HEK293 (cell line): ENCODE measurements around the gene PSD2.

Source experiments
- CTCF ChIA-PET: fragments of 350-600 bp; formaldehyde crosslinking; extraction: SDS; loops from one replicate; lab custom pipeline; 2021; ENCODE audit warnings: antibody characterized with exemption; lab: Yijun Ruan, JAX
- POLR2A ChIA-PET: fragments of 300-600 bp; formaldehyde crosslinking; extraction: SDS; loops from one replicate; lab custom pipeline; 2020; ENCODE audit warnings: antibody characterized with exemption, inconsistent platforms; lab: Yijun Ruan, JAX
- H3K27ac ChIP-seq: fragments of 200-500 bp; sonication (Bioruptor generic); 2 replicates; pipeline ENCODE4 v1.5.1; 2014; ENCODE audit warnings: low read depth, low read length, control low read depth, inconsistent platforms; ENCODE audit errors: extremely low read depth
- H3K36me3 ChIP-seq, 2 experiments: fragments of 200-500 bp in 1 of 2; sonication (Bioruptor generic) in 1 of 2; 1 replicate in 1 of 2; 2 replicates in 1 of 2; pipeline ENCODE4 v1.5.1; 2014 to 2017; ENCODE audit warnings: inconsistent platforms in 2 of 2, low read length in 2 of 2; ENCODE audit not compliant: control insufficient read depth in 2 of 2, insufficient read depth in 1 of 2
- H3K4me1 ChIP-seq: fragments of 200-500 bp; sonication (Bioruptor generic); 2 replicates; pipeline ENCODE4 v1.5.1; 2014; ENCODE audit warnings: mild to moderate bottlenecking, low read length, inconsistent platforms; ENCODE audit not compliant: control insufficient read depth, insufficient read depth
- H3K4me3 ChIP-seq: 2 replicates; pipeline ENCODE4 v1.5.1; 2011; ENCODE audit warnings: low read depth, mild to moderate bottlenecking, control low read depth, low read length, moderate library complexity
- H3K9me3 ChIP-seq: fragments of 200-500 bp; sonication (Bioruptor generic); 2 replicates; pipeline ENCODE4 v1.5.1; 2014; ENCODE audit warnings: low read depth, low read length, inconsistent platforms; ENCODE audit not compliant: control insufficient read depth, insufficient read depth
- CTCF ChIP-seq: fragments of 450-650 bp; formaldehyde crosslinking; IDR thresholded peaks from 2 replicates; pipeline ENCODE4 v1.5.1; 2016; ENCODE audit warnings: missing biosample characterization, missing genetic modification characterization
- INSM2 ChIP-seq: fragments of 450-650 bp; formaldehyde crosslinking; IDR thresholded peaks from 2 replicates; pipeline ENCODE4 v1.5.1; 2016; ENCODE audit warnings: missing biosample characterization, missing genetic modification characterization
- PATZ1 ChIP-seq: fragments of 450-650 bp; formaldehyde crosslinking; IDR thresholded peaks from 2 replicates; pipeline ENCODE4 v1.5.1; 2016; ENCODE audit warnings: missing biosample characterization, missing genetic modification characterization
- PBX3 ChIP-seq: sonication (generic); formaldehyde crosslinking; IDR thresholded peaks from 2 replicates; pipeline ENCODE4 v1.8.1; 2022; ENCODE audit warnings: mild to moderate bottlenecking, moderate library complexity, missing genetic modification reagents
- PRDM10 ChIP-seq: fragments of 450-650 bp; formaldehyde crosslinking; IDR thresholded peaks from 2 replicates; pipeline ENCODE4 v1.5.1; 2016; ENCODE audit warnings: missing biosample characterization, missing genetic modification characterization
- SCRT2 ChIP-seq: fragments of 450-650 bp; formaldehyde crosslinking; IDR thresholded peaks from 2 replicates; pipeline ENCODE4 v1.5.1; 2016; ENCODE audit warnings: missing biosample characterization, missing genetic modification characterization
- ZBTB8A ChIP-seq: fragments of 450-650 bp; formaldehyde crosslinking; IDR thresholded peaks from 2 replicates; pipeline ENCODE4 v1.5.1; 2016; ENCODE audit warnings: missing biosample characterization, missing genetic modification characterization
- ZFP41 ChIP-seq: fragments of 450-650 bp; formaldehyde crosslinking; IDR thresholded peaks from 2 replicates; pipeline ENCODE4 v1.5.1; 2016; ENCODE audit warnings: missing biosample characterization, missing genetic modification characterization, borderline replicate concordance
- ZIC2 ChIP-seq: fragments of 450-650 bp; formaldehyde crosslinking; IDR thresholded peaks from 2 replicates; pipeline ENCODE4 v1.5.1; 2016; ENCODE audit warnings: missing biosample characterization, missing genetic modification characterization
- ZNF121 ChIP-seq: fragments of 450-650 bp; formaldehyde crosslinking; IDR thresholded peaks from 2 replicates; pipeline ENCODE4 v1.5.1; 2016; ENCODE audit warnings: missing biosample characterization, missing genetic modification characterization
- ZNF132 ChIP-seq: fragments of 450-650 bp; formaldehyde crosslinking; IDR thresholded peaks from 2 replicates; pipeline ENCODE4 v1.5.1; 2017; ENCODE audit warnings: missing biosample characterization, missing genetic modification characterization, borderline replicate concordance
- ZNF169 ChIP-seq: fragments of 450-650 bp; formaldehyde crosslinking; IDR thresholded peaks from 2 replicates; pipeline ENCODE4 v1.5.1; 2016; ENCODE audit warnings: missing biosample characterization, missing genetic modification characterization
- ZNF174 ChIP-seq: fragments of 450-650 bp; formaldehyde crosslinking; IDR thresholded peaks from 2 replicates; pipeline ENCODE4 v1.5.0; 2017; ENCODE audit warnings: missing biosample characterization, mild to moderate bottlenecking, missing genetic modification characterization
- ZNF175 ChIP-seq: fragments of 450-650 bp; formaldehyde crosslinking; IDR thresholded peaks from 2 replicates; pipeline ENCODE4 v1.5.1; 2016; ENCODE audit warnings: missing biosample characterization, missing genetic modification characterization
- ZNF521 ChIP-seq: fragments of 450-650 bp; formaldehyde crosslinking; IDR thresholded peaks from 2 replicates; pipeline ENCODE4 v1.5.1; 2017; ENCODE audit warnings: missing biosample characterization, mild to moderate bottlenecking, missing genetic modification characterization
- ZNF600 ChIP-seq: fragments of 450-650 bp; formaldehyde crosslinking; IDR thresholded peaks from 2 replicates; pipeline ENCODE4 v1.5.1; 2016; ENCODE audit warnings: missing biosample characterization, missing genetic modification characterization
- ZNF623 ChIP-seq: fragments of 450-650 bp; formaldehyde crosslinking; IDR thresholded peaks from 2 replicates; pipeline ENCODE4 v1.5.1; 2016; ENCODE audit warnings: missing biosample characterization, missing genetic modification characterization
- ZNF76 ChIP-seq: fragments of 450-650 bp; formaldehyde crosslinking; IDR thresholded peaks from 2 replicates; pipeline ENCODE4; 2016; ENCODE audit warnings: low read depth, missing biosample characterization, missing genetic modification characterization, borderline replicate concordance
- ZNF837 ChIP-seq: fragments of 450-650 bp; formaldehyde crosslinking; IDR thresholded peaks from 2 replicates; pipeline ENCODE4 v1.5.1; 2016; ENCODE audit warnings: missing biosample characterization, missing genetic modification characterization

The PSD2 gene

GRCh38 chr5:139783436-139783965 is 12.1 kb upstream of the PSD2 start:
- ChIA-PET POLR2A (no interaction called here), CTCF (interaction anchor here (0.6 to 2.4 kb wide), 7 partner anchors 8 to 186 kb away, joined by 3 to 19 read pairs (median 4); no protein-coding TSS in a partner anchor)
- Histone ChIP-seq H3K36me3 (no peaks in the 10 kb centered on the region), H3K4me1 (no peaks in the 10 kb centered on the region), H3K4me3 (no peak overlapping the region), H3K9me3 (no peaks in the 10 kb centered on the region), H3K27ac (no peak overlapping the region)
- TF ChIP-seq SCRT2 (peak; percentile 50; the same call in 1 of the 2 replicates), ZNF175 (tag by site-specific recombination) (no peak), ZNF121 (tag by site-specific recombination) (0 out of 2 replicates have a peak, but pooled peaks have one; percentile 22), ZNF132 (tag by site-specific recombination) (no peak)

GRCh38 chr5:139784488-139784887 is 11.1 kb upstream of the PSD2 start:
- no peak for TF ChIP-seq ZBTB8A
- TF ChIP-seq ZNF174: no peak
- TF ChIP-seq INSM2 (tag by site-specific recombination): no peak
- TF ChIP-seq ZNF623: peak; percentile 95
- no peak for TF ChIP-seq PBX3
- TF ChIP-seq, all 188 proteins: peak for 1
- Histone ChIP-seq H3K27ac (no peak overlapping the region), H3K4me3 (no peak overlapping the region), H3K9me3 (no peaks in the 10 kb centered on the region), H3K4me1 (no peaks in the 10 kb centered on the region), H3K36me3 (no peaks in the 10 kb centered on the region)
- CTCF ChIA-PET: interaction anchor here (2.4 to 5.1 kb wide), 2 partner anchors 184 to 185 kb away, joined by 19 to 214 read pairs; no protein-coding TSS in a partner anchor
- POLR2A ChIA-PET: no interaction called here

GRCh38 chr5:139787257-139787567 is 8.4 kb upstream of the PSD2 start:
- ChIA-PET POLR2A (interaction anchor here (1.0 to 1.3 kb wide), 3 partner anchors 11 to 182 kb away, joined by 3 to 5 read pairs (median 4); no protein-coding TSS in a partner anchor), CTCF (interaction anchor here (0.6 to 5.1 kb wide), 51 partner anchors 10 to 368 kb away, joined by 3 to 214 read pairs (median 4); partner anchors contain the start of gene PSD2)
- Histone ChIP-seq H3K4me3 (no peak overlapping the region), H3K9me3 (no peaks in the 10 kb centered on the region), H3K36me3 (no peaks in the 10 kb centered on the region), H3K4me1 (no peaks in the 10 kb centered on the region), H3K27ac (no peak overlapping the region)
- no peak for TF ChIP-seq ZFP41 (tag by site-specific recombination)
- TF ChIP-seq ZIC2: peak; percentile 54; the same call in 1 of the 2 replicates
- TF ChIP-seq ZNF600: peak; percentile 60; the same call in 1 of the 2 replicates
- no peak for TF ChIP-seq ZNF837 (tag by site-specific recombination)
- TF ChIP-seq ZNF521: no peak
- no peak for TF ChIP-seq PATZ1
- TF ChIP-seq CTCF (tag by site-specific recombination): no peak
- TF ChIP-seq ZNF169 (tag by site-specific recombination): no peak
- peak; percentile 99 for TF ChIP-seq PRDM10 (tag by site-specific recombination)
- no peak for TF ChIP-seq ZNF76
